D721Med (cell line): ENCODE results near the gene FBRSL1.

Experiments used
- DNase-seq: peaks from one replicate; pipeline ENCODE4 v3.0.0; 2011; ENCODE audit warnings: low spot score; ENCODE audit not compliant: insufficient read length
- FAIRE-seq: peaks from 2 replicates; lab custom pipeline; 2011; peaks lifted over from hg19 to GRCh38; lab: Jason Lieb, UNC
- CTCF ChIP-seq: IDR thresholded peaks from 2 replicates; pipeline ENCODE4 v1.5.1; 2012; ENCODE audit warnings: mild to moderate bottlenecking, control low read depth; ENCODE audit not compliant: insufficient read depth; ENCODE audit errors: missing control alignments

The FBRSL1 gene

DNA sequence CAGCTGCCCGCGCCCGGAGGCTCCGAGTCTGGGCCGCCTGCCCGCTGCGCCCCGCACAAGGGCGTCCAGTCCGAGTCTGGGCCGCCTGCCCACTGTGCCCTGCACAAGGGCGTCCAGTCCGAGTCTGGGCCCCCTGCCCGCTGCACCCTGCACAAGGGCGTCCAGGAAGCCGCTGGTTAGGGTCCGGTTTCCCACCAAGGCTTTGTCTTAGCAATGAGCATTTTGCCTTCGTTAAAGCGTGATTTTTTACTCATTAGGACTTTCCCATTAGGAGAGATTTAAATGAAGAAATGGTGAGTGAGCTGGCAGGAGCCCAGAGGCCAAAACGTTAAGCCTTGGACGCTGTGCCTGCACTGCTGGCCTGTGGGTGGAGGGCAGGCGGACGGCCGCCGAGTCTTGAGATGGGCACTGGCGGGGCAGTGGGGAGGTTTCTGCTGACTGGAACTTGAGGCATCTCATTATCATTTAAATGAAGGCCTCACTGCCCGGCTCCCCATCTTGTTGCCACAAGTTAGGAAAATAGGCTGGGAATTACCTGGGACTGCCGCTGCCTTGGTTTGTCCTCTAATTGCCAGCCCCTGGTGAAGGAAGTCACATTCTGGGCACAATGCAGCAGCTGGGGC is 36.0 kb downstream of the FBRSL1 start:
- DNase-seq = no peak
- no peak for FAIRE-seq
- TF ChIP-seq CTCF = no peak

GRCh38 chr12:132527186-132527882 is 37.4 kb downstream of the FBRSL1 start:
- no peak for TF ChIP-seq CTCF
- FAIRE-seq (no peak), DNase-seq (no peak)

DNA sequence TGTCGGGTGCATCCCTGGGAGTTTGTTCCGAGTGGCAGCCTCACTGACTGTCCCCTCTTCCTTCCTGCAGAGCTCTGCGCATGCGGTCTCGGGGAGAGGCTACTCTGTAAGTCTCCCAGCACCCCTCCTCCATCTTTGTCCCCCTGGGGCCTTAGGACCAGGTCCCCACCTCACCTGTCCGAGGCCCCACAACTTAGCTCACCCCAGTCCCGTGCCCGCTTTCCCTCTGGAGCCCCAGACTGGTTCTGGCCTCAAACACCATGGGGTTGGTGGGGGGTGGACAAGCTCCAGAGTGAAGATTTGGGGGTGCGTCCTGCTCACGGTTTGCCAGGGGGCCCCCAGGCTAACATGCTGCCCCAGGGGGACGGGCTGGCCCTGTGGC is 37.9 kb downstream of the FBRSL1 start:
- FAIRE-seq (no peak), DNase-seq (no peak)
- TF ChIP-seq CTCF = no peak

DNA sequence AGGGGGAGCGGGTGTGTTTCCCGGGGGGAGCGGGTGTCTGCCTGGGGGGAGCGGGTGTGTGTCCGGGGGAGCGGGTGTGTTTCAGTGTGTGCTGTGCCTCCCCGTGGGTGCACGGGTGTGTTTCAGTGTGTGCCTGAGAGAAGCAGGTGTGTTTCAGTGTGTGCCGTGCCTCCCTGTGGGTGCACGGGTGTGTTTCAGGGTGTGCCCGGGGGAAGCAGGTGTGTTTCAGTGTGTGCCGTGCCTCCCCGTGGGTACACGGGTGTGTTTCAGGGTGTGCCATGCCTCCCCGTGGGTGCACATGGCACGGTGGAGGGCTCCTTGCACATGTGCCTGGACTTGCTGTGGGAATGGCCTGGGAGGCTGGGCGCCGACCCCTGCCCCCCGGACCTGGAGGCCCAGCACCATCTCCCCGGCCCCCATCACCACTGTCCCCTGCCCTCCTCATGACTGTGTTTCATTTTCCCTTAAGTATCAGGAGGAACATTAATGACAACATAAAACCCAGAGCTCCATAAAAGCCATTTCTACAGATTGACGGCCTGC is 38.7 kb downstream of the FBRSL1 start:
- FAIRE-seq = no peak
- TF ChIP-seq CTCF = no peak
- DNase-seq = no peak

- FAIRE-seq (no peak), DNase-seq (no peak)
- no peak for TF ChIP-seq CTCF
These were observed 39.3 kb downstream of the FBRSL1 start for GRCh38 chr12:132529156-132529839.

GRCh38 chr12:132529906-132530305 is 40.0 kb downstream of the FBRSL1 start:
- no peak for TF ChIP-seq CTCF
- no peak for DNase-seq
- FAIRE-seq = no peak
